Karpas-422 (cell line): Measurements from ENCODE around the gene TFF2. TPM values are rescaled to one million over a fixed set of nuclear protein-coding genes. Genes with fewer than 3 reads are reported as not detected.

Experiments
- DNase-seq: peaks from one replicate; pipeline ENCODE4 v3.0.0-alpha.2; 2015
- H2AFZ ChIP-seq: fragments of 200-600 bp; sonication (generic); 2 replicates; pipeline ENCODE4 v1.6.1; 2014; ENCODE audit warnings: antibody characterized with exemption, low read length, mixed read lengths
- H3K27ac ChIP-seq: fragments of 200-600 bp; sonication (generic); 2 replicates; pipeline ENCODE4 v1.5.1; 2014; ENCODE audit warnings: mild to moderate bottlenecking, low read length, moderate library complexity
- H3K27me3 ChIP-seq: fragments of 200-600 bp; sonication (generic); 2 replicates; pipeline ENCODE4 v1.6.1; 2014; ENCODE audit warnings: low read length, mixed read lengths
- H3K36me3 ChIP-seq: fragments of 200-600 bp; sonication (generic); 2 replicates; pipeline ENCODE4 v1.6.1; 2014; ENCODE audit warnings: low read length, mixed read lengths; ENCODE audit not compliant: insufficient read depth
- H3K4me1 ChIP-seq: fragments of 200-600 bp; sonication (generic); 2 replicates; pipeline ENCODE4 v1.6.1; 2014; ENCODE audit warnings: mild to moderate bottlenecking, low read length, mixed read lengths
- H3K4me2 ChIP-seq: fragments of 200-600 bp; sonication (generic); 2 replicates; pipeline ENCODE4 v1.6.1; 2014; ENCODE audit warnings: low read length, low read depth, mild to moderate bottlenecking; ENCODE audit not compliant: poor library complexity, severe bottlenecking
- H3K4me3 ChIP-seq: fragments of 200-600 bp; sonication (generic); 2 replicates; pipeline ENCODE4 v1.5.1; 2014; ENCODE audit warnings: mild to moderate bottlenecking, antibody characterized with exemption, low read length, mixed read lengths
- H3K79me2 ChIP-seq: fragments of 200-600 bp; sonication (generic); 2 replicates; pipeline ENCODE4 v1.6.1; 2014; ENCODE audit warnings: mild to moderate bottlenecking, low read length, mixed read lengths
- H3K9ac ChIP-seq: fragments of 200-600 bp; sonication (generic); 2 replicates; pipeline ENCODE4 v1.6.0; 2014; ENCODE audit warnings: low read length
- H3K9me2 ChIP-seq: fragments of 200-600 bp; sonication (generic), shearing (Covaris generic); replicated peaks from 2 replicates; pipeline ENCODE4 v1.6.0; 2014; ENCODE audit warnings: mild to moderate bottlenecking, low read length, moderate library complexity; ENCODE audit not compliant: insufficient read depth
- H3K9me3 ChIP-seq: fragments of 300-700, 200-600 bp; sonication (generic); 2 replicates; pipeline ENCODE4 v1.6.1; 2014; ENCODE audit warnings: low read length, mixed read lengths
- H4K20me1 ChIP-seq: fragments of 200-600 bp; sonication (generic); 2 replicates; pipeline ENCODE4 v1.6.1; 2014; ENCODE audit warnings: mild to moderate bottlenecking, antibody characterized with exemption, low read length, low read depth; ENCODE audit not compliant: insufficient read depth
- total RNA-seq: library from RNA; depleted of rRNA; stranded (reverse); fragments of >200 nt; shearing (Covaris generic); gene quantifications from 2 replicates; pipeline ENCODE4 v1.2.3, GENCODE V29; 2014; ENCODE audit warnings: low replicate concordance

The TFF2 gene
- total RNA-seq, 1 experiment from 2014 or later = not detected

GRCh38 chr21:42358937-42359336 is 8.1 kb upstream of the TFF2 start:
- Histone ChIP-seq H3K36me3 (no peaks in the 10 kb centered on the region), H3K4me1 (peaks cover 16% of the 10 kb centered on the region), H3K9me2 (no peaks in the 10 kb centered on the region), H3K27ac (no peak overlapping the region), H3K79me2 (no peaks in the 10 kb centered on the region), H3K4me3 (no peak overlapping the region), H3K4me2 (no peak overlapping the region), H4K20me1 (no peaks in the 10 kb centered on the region), H3K9me3 (peaks cover 11% of the 10 kb centered on the region), H3K27me3 (0 out of 2 replicates have a peak, but pooled peaks cover 4% of the 10 kb centered on the region), H3K9ac (no peak overlapping the region), H2AFZ (no peak overlapping the region)
- no peak for DNase-seq

GRCh38 chr21:42358261-42358660 is 7.5 kb upstream of the TFF2 start:
- no peak overlapping the region for H2AFZ ChIP-seq
- H3K9me3 ChIP-seq = peaks cover 11% of the 10 kb centered on the region
- no peak overlapping the region for H3K9ac ChIP-seq
- no peak overlapping the region for H3K27ac ChIP-seq
- H4K20me1 ChIP-seq = no peaks in the 10 kb centered on the region
- no peaks in the 10 kb centered on the region for H3K36me3 ChIP-seq
- 0 out of 2 replicates have a peak, but pooled peaks cover 4% of the 10 kb centered on the region for H3K27me3 ChIP-seq
- H3K4me1 ChIP-seq = peaks cover 13% of the 10 kb centered on the region
- no peak overlapping the region for H3K4me3 ChIP-seq
- H3K4me2 ChIP-seq = no peak overlapping the region
- H3K9me2 ChIP-seq = no peaks in the 10 kb centered on the region
- no peaks in the 10 kb centered on the region for H3K79me2 ChIP-seq
- no peak for DNase-seq

GRCh38 chr21:42357307-42357706 is 6.5 kb upstream of the TFF2 start:
- Histone ChIP-seq H3K4me1 (peaks cover 4% of the 10 kb centered on the region), H3K9me3 (peaks cover 11% of the 10 kb centered on the region), H3K79me2 (no peaks in the 10 kb centered on the region), H3K36me3 (no peaks in the 10 kb centered on the region), H2AFZ (no peak overlapping the region), H3K4me3 (no peak overlapping the region), H3K27ac (no peak overlapping the region), H3K9me2 (no peaks in the 10 kb centered on the region), H3K9ac (no peak overlapping the region), H3K4me2 (no peak overlapping the region), H3K27me3 (0 out of 2 replicates have a peak, but pooled peaks cover 4% of the 10 kb centered on the region), H4K20me1 (no peaks in the 10 kb centered on the region)
- DNase-seq = no peak

GRCh38 chr21:42356650-42357049 is 5.9 kb upstream of the TFF2 start:
- Histone ChIP-seq H3K9me3 (peaks cover 11% of the 10 kb centered on the region), H3K9me2 (no peaks in the 10 kb centered on the region), H3K4me2 (no peak overlapping the region), H3K9ac (no peak overlapping the region), H3K4me3 (no peak overlapping the region), H3K4me1 (no peaks in the 10 kb centered on the region), H3K36me3 (no peaks in the 10 kb centered on the region), H3K79me2 (no peaks in the 10 kb centered on the region), H3K27me3 (0 out of 2 replicates have a peak, but pooled peaks cover 4% of the 10 kb centered on the region), H2AFZ (no peak overlapping the region), H3K27ac (no peak overlapping the region), H4K20me1 (no peaks in the 10 kb centered on the region)
- DNase-seq = no peak

- H4K20me1 ChIP-seq = no peaks in the 10 kb centered on the region
- H3K79me2 ChIP-seq = no peaks in the 10 kb centered on the region
- no peak overlapping the region for H3K4me2 ChIP-seq
Observed at GRCh38 chr21:42356046-42356445, 5.3 kb upstream of the TFF2 start.

GRCh38 chr21:42353623-42354022 is 2.8 kb upstream of the TFF2 start:
- no peaks in the 10 kb centered on the region for H3K9me2 ChIP-seq
- DNase-seq = no peak
- H3K36me3 ChIP-seq = no peaks in the 10 kb centered on the region
- no peak overlapping the region for H3K4me2 ChIP-seq
- no peak overlapping the region for H2AFZ ChIP-seq
- peaks cover 11% of the 10 kb centered on the region for H3K9me3 ChIP-seq
- H3K27ac ChIP-seq = no peak overlapping the region
- H3K27me3 ChIP-seq = 0 out of 2 replicates have a peak, but pooled peaks cover 4% of the 10 kb centered on the region
- no peak overlapping the region for H3K9ac ChIP-seq
- no peaks in the 10 kb centered on the region for H3K4me1 ChIP-seq
- H3K4me3 ChIP-seq = no peak overlapping the region
- no peaks in the 10 kb centered on the region for H3K79me2 ChIP-seq
- no peaks in the 10 kb centered on the region for H4K20me1 ChIP-seq

More at GRCh38 chr21:42356046-42356445, 5.3 kb upstream of the TFF2 start:
- DNase-seq = no peak
- H3K9ac ChIP-seq = no peak overlapping the region
- H3K27me3 ChIP-seq = 0 out of 2 replicates have a peak, but pooled peaks cover 4% of the 10 kb centered on the region
- no peak overlapping the region for H3K4me3 ChIP-seq
- H3K36me3 ChIP-seq = no peaks in the 10 kb centered on the region
- H2AFZ ChIP-seq = no peak overlapping the region
- H3K9me3 ChIP-seq = peaks cover 11% of the 10 kb centered on the region
- no peaks in the 10 kb centered on the region for H3K9me2 ChIP-seq
- H3K27ac ChIP-seq = no peak overlapping the region
- H3K4me1 ChIP-seq = no peaks in the 10 kb centered on the region

GRCh38 chr21:42352441-42353095 is 1.8 kb upstream of the TFF2 start:
- Histone ChIP-seq H3K9me3 (peaks cover 11% of the 10 kb centered on the region), H3K9me2 (no peaks in the 10 kb centered on the region), H3K36me3 (no peaks in the 10 kb centered on the region), H3K27ac (no peak overlapping the region), H3K9ac (no peak overlapping the region), H3K4me3 (no peak overlapping the region), H3K27me3 (0 out of 2 replicates have a peak, but pooled peaks cover 4% of the 10 kb centered on the region), H3K4me2 (no peak overlapping the region), H4K20me1 (no peaks in the 10 kb centered on the region), H3K79me2 (no peaks in the 10 kb centered on the region), H2AFZ (no peak overlapping the region), H3K4me1 (no peaks in the 10 kb centered on the region)
- no peak for DNase-seq

GRCh38 chr21:42351626-42352440 is 1.0 kb upstream of the TFF2 start:
- Histone ChIP-seq H3K9me2 (no peaks in the 10 kb centered on the region), H3K4me2 (no peak overlapping the region)

More at GRCh38 chr21:42351626-42352440, 1.0 kb upstream of the TFF2 start:
- H2AFZ ChIP-seq = no peak overlapping the region
- DNase-seq = no peak
- H3K27ac ChIP-seq = no peak overlapping the region
- no peaks in the 10 kb centered on the region for H3K79me2 ChIP-seq
- H3K36me3 ChIP-seq = no peaks in the 10 kb centered on the region
- H3K4me3 ChIP-seq = no peak overlapping the region
- no peaks in the 10 kb centered on the region for H4K20me1 ChIP-seq
- H3K27me3 ChIP-seq = 0 out of 2 replicates have a peak, but pooled peaks cover 4% of the 10 kb centered on the region
- no peak overlapping the region for H3K9ac ChIP-seq
- no peaks in the 10 kb centered on the region for H3K4me1 ChIP-seq
- peaks cover 11% of the 10 kb centered on the region for H3K9me3 ChIP-seq
